GM12878 (cell line): ENCODE results near the gene TIMM29. TPM values are rescaled to one million over a fixed set of nuclear protein-coding genes. Genes with fewer than 3 reads are reported as not detected.

Source experiments
- ATAC-seq: fragments of 200-7000 bp; cut with Tn5 transposase; 3 replicates; pipeline ENCODE4 v1.9.1; 2020; ENCODE audit warnings: mild to moderate bottlenecking, moderate library complexity
- BruUV-seq: library from RNA; stranded (reverse); fragments of 400-500 nt; replicated peaks from 2 replicates; lab custom pipeline; 2021; lab: Mats Ljungman, UMichigan
- CTCF ChIA-PET: fragments of 300-600 bp; sonication (Branson Sonifier 250); formaldehyde crosslinking; extraction: SDS; loops from one replicate; lab custom pipeline; 2021; ENCODE audit warnings: inconsistent platforms; lab: Yijun Ruan, JAX
- POLR2A ChIA-PET: fragments of 350-600 bp; formaldehyde crosslinking; extraction: SDS; loops from one replicate; lab custom pipeline; 2021; ENCODE audit warnings: inconsistent platforms; lab: Charles Lee
- RAD21 ChIA-PET: fragments of 300-600 bp; sonication (Branson Sonifier 250); formaldehyde crosslinking; loops from one replicate; lab custom pipeline; 2023; ENCODE audit warnings: antibody characterized with exemption; ENCODE audit not compliant: unreplicated experiment; lab: Charles Lee
- SMC1A ChIA-PET: fragments of 300-600 bp; sonication (Branson Sonifier 250); formaldehyde crosslinking; loops from one replicate; lab custom pipeline; 2023; ENCODE audit not compliant: unreplicated experiment, uncharacterized antibody; lab: Charles Lee
- DNase-seq: peaks from one replicate; pipeline ENCODE4 v3.0.0-alpha.2; 2011; ENCODE audit warnings: low read depth, low spot score
- FAIRE-seq: peaks from 3 replicates; lab custom pipeline; 2011; peaks lifted over from hg19 to GRCh38; lab: Jason Lieb, UNC
- H2AFZ ChIP-seq: 2 replicates; pipeline ENCODE4 v1.6.0; 2011; ENCODE audit warnings: low read depth, low read length, control low read depth; ENCODE audit not compliant: control insufficient read depth
- H3K27ac ChIP-seq: 2 replicates; pipeline ENCODE4 v1.5.1; 2011; ENCODE audit warnings: control low read depth; ENCODE audit not compliant: control insufficient read depth, insufficient read depth
- H3K27me3 ChIP-seq, 2 experiments: replicated peaks in 1 of 2; 2 replicates each; pipeline versions ENCODE4 v1.6.0 to v1.6.1; 2011; ENCODE audit warnings: low read length in 1 of 2; ENCODE audit not compliant: control insufficient read depth in 2 of 2, insufficient read depth in 2 of 2
- H3K36me3 ChIP-seq, 2 experiments: 2 replicates each; pipeline ENCODE4 v1.5.1; 2011; ENCODE audit warnings: low read length in 1 of 2; ENCODE audit not compliant: control insufficient read depth in 2 of 2, insufficient read depth in 2 of 2
- H3K4me1 ChIP-seq: 2 replicates; pipeline ENCODE4 v1.6.1; 2011; ENCODE audit warnings: mild to moderate bottlenecking, low read length, moderate library complexity, mixed read lengths; ENCODE audit not compliant: control insufficient read depth, insufficient read depth
- H3K4me2 ChIP-seq: 2 replicates; pipeline ENCODE4 v1.6.0; 2011; ENCODE audit warnings: control low read depth; ENCODE audit not compliant: control insufficient read depth, insufficient read depth
- H3K4me3 ChIP-seq: fragments of 200-600 bp; sonication (generic); 2 replicates; pipeline ENCODE4 v1.5.1; 2016
- H3K79me2 ChIP-seq: 2 replicates; pipeline ENCODE4 v1.6.0; 2011; ENCODE audit warnings: low read length; ENCODE audit not compliant: control insufficient read depth, insufficient read depth
- H3K9ac ChIP-seq: 2 replicates; pipeline ENCODE4 v1.8.0; 2011; ENCODE audit warnings: low read length, control low read depth, mixed read lengths; ENCODE audit not compliant: control insufficient read depth, insufficient read depth
- H3K9me3 ChIP-seq: replicated peaks from 3 replicates; pipeline ENCODE4 v1.5.1; 2011; ENCODE audit warnings: mild to moderate bottlenecking, low read length; ENCODE audit not compliant: control insufficient read depth, insufficient read depth
- H4K20me1 ChIP-seq: 2 replicates; pipeline ENCODE4 v1.6.0; 2011; ENCODE audit not compliant: control insufficient read depth, insufficient read depth
- ETV6 ChIP-seq, 2 experiments: fragments of 450-650 bp in 1 of 2; IDR thresholded peaks in 1 of 2; conservative IDR thresholded peaks in 1 of 2; 2 replicates each; pipeline ENCODE4 v1.6.1; 2014; ENCODE audit warnings: antibody characterized with exemption in 1 of 2, borderline replicate concordance in 1 of 2, low read depth in 1 of 2, mild to moderate bottlenecking in 1 of 2, moderate library complexity in 1 of 2
- EZH2 ChIP-seq: IDR thresholded peaks from 2 replicates; pipeline ENCODE4 v1.6.1; 2012; ENCODE audit warnings: low read depth, mild to moderate bottlenecking, control low read depth, inconsistent platforms, low read length, borderline replicate concordance; ENCODE audit not compliant: control insufficient read depth
- JUND ChIP-seq: IDR thresholded peaks from 2 replicates; pipeline ENCODE4 v1.6.1; 2012; ENCODE audit warnings: low read depth, mild to moderate bottlenecking, low read length, improper control_type of control experiment, moderate library complexity
- SPI1 ChIP-seq: IDR thresholded peaks from 2 replicates; pipeline ENCODE4 v1.6.1; 2011; ENCODE audit warnings: low read depth, mild to moderate bottlenecking, low read length, moderate library complexity, borderline replicate concordance; ENCODE audit not compliant: insufficient read depth
- SRF ChIP-seq, 2 experiments: IDR thresholded peaks; 2 replicates each; pipeline ENCODE4 v1.6.1; 2011; ENCODE audit warnings: low read depth in 2 of 2, low read length in 2 of 2, mild to moderate bottlenecking in 1 of 2, moderate library complexity in 1 of 2
- TARDBP ChIP-seq: IDR thresholded peaks from 2 replicates; pipeline ENCODE4 v1.6.1; 2016; ENCODE audit warnings: borderline replicate concordance
- ZNF384 ChIP-seq: IDR thresholded peaks from 2 replicates; pipeline ENCODE4 v1.6.1; 2012; ENCODE audit warnings: low read depth, mild to moderate bottlenecking, low read length, improper control_type of control experiment, borderline replicate concordance
- ZNF622 ChIP-seq: fragments of 450-650 bp; IDR thresholded peaks from 2 replicates; pipeline ENCODE4 v1.6.1; 2017; ENCODE audit warnings: mild to moderate bottlenecking, inconsistent platforms
- WGBS: methylation state at CpG from one replicate; pipeline ENCODE4 v1.1.6; 2016; ENCODE audit warnings: low lambda C conversion rate; ENCODE audit not compliant: insufficient replicate concordance, insufficient coverage; ENCODE audit errors: missing lambda C conversion rate; 5-methylcytosine and 5-hydroxymethylcytosine counted together
- in situ Hi-C: fragments of 300-500 bp; cut with MboI; formaldehyde crosslinking; loops from 9 replicates; pipeline ENCODE4 v1.14.3; 2018; ENCODE audit warnings: mixed read lengths
- intact Hi-C: fragments of 100-400 bp; cut with micrococcal nuclease; formaldehyde crosslinking; loops from one replicate; pipeline ENCODE4 v1.14.2; 2022; ENCODE audit not compliant: unreplicated experiment
- polyA plus RNA-seq, 11 experiments: library from polyadenylated mRNA; depleted of rRNA in 4 of 11; unstranded in 6 of 11; stranded (reverse) in 5 of 11; fragments of >200 nt; fragmentation: Nextera tagmentation in 4 of 11; fragmentation: Illumina TruSeq in 1 of 11; extraction: Ambion mirVana in 4 of 11; extraction: Trizol in 1 of 11; gene quantifications; 1 replicate in 1 of 11; 2 replicates in 10 of 11; pipeline versions ENCODE4 v1.2.1 to v1.2.3, GENCODE V29; 2011 to 2016; ENCODE audit warnings: inconsistent platforms in 2 of 11, missing spikeins in 2 of 11, low read depth in 1 of 11
- total RNA-seq, 4 experiments: library from RNA; depleted of rRNA in 3 of 4; stranded (reverse); fragments of >200 nt in 3 of 4; fragmentation: Illumina TruSeq in 1 of 4; extraction: Trizol in 1 of 4; gene quantifications; 2 replicates each; pipeline versions ENCODE4 v1.2.1 to v1.2.3, GENCODE V29; 2013 to 2021
- TF ChIP-seq, protein P1 (sequence below): IDR thresholded peaks from 2 replicates; pipeline ENCODE4 v1.6.1; 2011; ENCODE audit warnings: low read depth, mild to moderate bottlenecking, low read length, moderate library complexity, borderline replicate concordance; ENCODE audit errors: extremely low read depth
- TF ChIP-seq, protein P2 (sequence below): fragments of 450-650 bp; IDR thresholded peaks from 2 replicates; pipeline ENCODE4 v1.6.1; 2017; ENCODE audit warnings: mild to moderate bottlenecking, moderate library complexity
- TF ChIP-seq, protein P3 (sequence below): IDR thresholded peaks from 2 replicates; pipeline ENCODE4 v1.6.1; 2012; ENCODE audit warnings: low read length, inconsistent platforms

Gene TIMM29
- total and polyA plus RNA-seq, 10 of the 15 experiments (the other 5 are each of a cell fraction or from before 2014, with no cell fraction given): 2.4 to 27.9 (median 13.5) TPM

DNA sequence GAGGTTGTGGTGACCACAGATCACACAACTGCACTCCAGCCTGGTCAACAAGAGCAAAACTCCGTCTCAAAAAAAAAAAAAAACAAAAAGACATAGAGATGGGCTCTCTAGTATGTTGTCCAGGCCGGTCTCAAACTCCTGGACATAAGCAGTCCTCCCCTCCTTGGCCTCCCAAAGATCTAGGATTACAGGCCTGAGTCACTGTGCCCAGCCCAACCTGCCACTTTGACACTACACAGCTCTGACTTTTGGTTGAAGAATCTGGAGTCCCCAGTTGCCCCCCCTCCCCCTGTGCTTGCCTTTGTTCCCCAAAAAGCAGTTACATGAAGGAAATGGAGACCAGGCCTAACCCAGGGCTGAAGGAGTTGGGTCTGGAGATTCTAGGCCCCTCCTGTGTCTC, 44.3 kb upstream of the TIMM29 start:
- TF ChIP-seq ETV6 (conservative IDR thresholded peaks at IDR 0.05 in 1 of 2, IDR thresholded peaks at IDR 0.05 in 1 of 2; ENCODE audit: borderline replicate concordance in 1 of 2, low read depth in 1 of 2): no peak
- TF ChIP-seq SPI1: no peak
- TF ChIP-seq, protein P1, sequence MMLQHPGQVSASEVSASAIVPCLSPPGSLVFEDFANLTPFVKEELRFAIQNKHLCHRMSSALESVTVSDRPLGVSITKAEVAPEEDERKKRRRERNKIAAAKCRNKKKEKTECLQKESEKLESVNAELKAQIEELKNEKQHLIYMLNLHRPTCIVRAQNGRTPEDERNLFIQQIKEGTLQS: no peak
- TF ChIP-seq JUND: no peak
- TF ChIP-seq ZNF384: no peak
- TF ChIP-seq, protein P2, sequence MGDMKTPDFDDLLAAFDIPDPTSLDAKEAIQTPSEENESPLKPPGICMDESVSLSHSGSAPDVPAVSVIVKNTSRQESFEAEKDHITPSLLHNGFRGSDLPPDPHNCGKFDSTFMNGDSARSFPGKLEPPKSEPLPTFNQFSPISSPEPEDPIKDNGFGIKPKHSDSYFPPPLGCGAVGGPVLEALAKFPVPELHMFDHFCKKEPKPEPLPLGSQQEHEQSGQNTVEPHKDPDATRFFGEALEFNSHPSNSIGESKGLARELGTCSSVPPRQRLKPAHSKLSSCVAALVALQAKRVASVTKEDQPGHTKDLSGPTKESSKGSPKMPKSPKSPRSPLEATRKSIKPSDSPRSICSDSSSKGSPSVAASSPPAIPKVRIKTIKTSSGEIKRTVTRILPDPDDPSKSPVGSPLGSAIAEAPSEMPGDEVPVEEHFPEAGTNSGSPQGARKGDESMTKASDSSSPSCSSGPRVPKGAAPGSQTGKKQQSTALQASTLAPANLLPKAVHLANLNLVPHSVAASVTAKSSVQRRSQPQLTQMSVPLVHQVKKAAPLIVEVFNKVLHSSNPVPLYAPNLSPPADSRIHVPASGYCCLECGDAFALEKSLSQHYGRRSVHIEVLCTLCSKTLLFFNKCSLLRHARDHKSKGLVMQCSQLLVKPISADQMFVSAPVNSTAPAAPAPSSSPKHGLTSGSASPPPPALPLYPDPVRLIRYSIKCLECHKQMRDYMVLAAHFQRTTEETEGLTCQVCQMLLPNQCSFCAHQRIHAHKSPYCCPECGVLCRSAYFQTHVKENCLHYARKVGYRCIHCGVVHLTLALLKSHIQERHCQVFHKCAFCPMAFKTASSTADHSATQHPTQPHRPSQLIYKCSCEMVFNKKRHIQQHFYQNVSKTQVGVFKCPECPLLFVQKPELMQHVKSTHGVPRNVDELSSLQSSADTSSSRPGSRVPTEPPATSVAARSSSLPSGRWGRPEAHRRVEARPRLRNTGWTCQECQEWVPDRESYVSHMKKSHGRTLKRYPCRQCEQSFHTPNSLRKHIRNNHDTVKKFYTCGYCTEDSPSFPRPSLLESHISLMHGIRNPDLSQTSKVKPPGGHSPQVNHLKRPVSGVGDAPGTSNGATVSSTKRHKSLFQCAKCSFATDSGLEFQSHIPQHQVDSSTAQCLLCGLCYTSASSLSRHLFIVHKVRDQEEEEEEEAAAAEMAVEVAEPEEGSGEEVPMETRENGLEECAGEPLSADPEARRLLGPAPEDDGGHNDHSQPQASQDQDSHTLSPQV: no peak
- TF ChIP-seq, protein P3, sequence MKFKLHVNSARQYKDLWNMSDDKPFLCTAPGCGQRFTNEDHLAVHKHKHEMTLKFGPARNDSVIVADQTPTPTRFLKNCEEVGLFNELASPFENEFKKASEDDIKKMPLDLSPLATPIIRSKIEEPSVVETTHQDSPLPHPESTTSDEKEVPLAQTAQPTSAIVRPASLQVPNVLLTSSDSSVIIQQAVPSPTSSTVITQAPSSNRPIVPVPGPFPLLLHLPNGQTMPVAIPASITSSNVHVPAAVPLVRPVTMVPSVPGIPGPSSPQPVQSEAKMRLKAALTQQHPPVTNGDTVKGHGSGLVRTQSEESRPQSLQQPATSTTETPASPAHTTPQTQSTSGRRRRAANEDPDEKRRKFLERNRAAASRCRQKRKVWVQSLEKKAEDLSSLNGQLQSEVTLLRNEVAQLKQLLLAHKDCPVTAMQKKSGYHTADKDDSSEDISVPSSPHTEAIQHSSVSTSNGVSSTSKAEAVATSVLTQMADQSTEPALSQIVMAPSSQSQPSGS: no peak
- no peak for TF ChIP-seq ZNF622
- TF ChIP-seq TARDBP: no peak
- no peak for TF ChIP-seq EZH2
- TF ChIP-seq SRF (IDR thresholded peaks at IDR 0.05; ENCODE audit: low read depth in 2 of 2, low read length in 2 of 2): no peak
- TF ChIP-seq, all 136 proteins: peak for 0
- in situ Hi-C loops (no loop called here), intact Hi-C loops (no loop called here)
- H3K27ac ChIP-seq: no peak overlapping the region
- peaks cover 9 to 20% of the 10 kb centered on the region in 2 experiments for H3K36me3 ChIP-seq
- no peak overlapping the region for H3K9ac ChIP-seq
- ChIA-PET SMC1A (interaction anchor here (2.0 kb wide), 1 partner anchor 11 kb away, joined by 7 read pairs; no protein-coding TSS in a partner anchor), POLR2A (no interaction called here), CTCF (no interaction called here), RAD21 (no interaction called here)
- H4K20me1 ChIP-seq: peaks cover 4% of the 10 kb centered on the region; the same call in 1 of the 2 replicates
- FAIRE-seq: no peak
- peaks cover 28% of the 10 kb centered on the region for H3K4me1 ChIP-seq
- no TSS peak for BruUV-seq
- H3K4me3 ChIP-seq: no peak overlapping the region
- no peak for DNase-seq
- ATAC-seq: no peak
- peaks cover 73% of the 10 kb centered on the region for H3K79me2 ChIP-seq
- WGBS: 74% methylated on average over 2 of the region's 2 CpGs
- H3K27me3 ChIP-seq: no peaks in the 10 kb centered on the region
- no peaks in the 10 kb centered on the region for H3K9me3 ChIP-seq
- H2AFZ ChIP-seq: no peak overlapping the region
- no peak overlapping the region for H3K4me2 ChIP-seq
